Renal cortex interstitium (tissue), 11 donors: ENCODE data around the gene SLC38A3. TPM values are rescaled to one million over a fixed set of nuclear protein-coding genes. Genes with fewer than 3 reads are reported as not detected.

Experiments used
- DNase-seq, 11 donors: peaks; one replicate each; pipeline ENCODE4 v3.0.0-alpha.2; 2013; ENCODE audit warnings: low read depth in 9 of 11, low spot score in 4 of 11; ENCODE audit errors: extremely low read depth in 1 of 11
- polyA plus RNA-seq, 3 donors: library from polyadenylated mRNA; unstranded; fragments of 120-200 nt; gene quantifications; one replicate each; pipeline ENCODE4 v1.2.1, GENCODE V29; 2013; ENCODE audit not compliant: insufficient read length in 3 of 3

The SLC38A3 gene
- polyA plus RNA-seq, 3 donors: 7.2 to 7.3 (median 7.2) TPM

DNA sequence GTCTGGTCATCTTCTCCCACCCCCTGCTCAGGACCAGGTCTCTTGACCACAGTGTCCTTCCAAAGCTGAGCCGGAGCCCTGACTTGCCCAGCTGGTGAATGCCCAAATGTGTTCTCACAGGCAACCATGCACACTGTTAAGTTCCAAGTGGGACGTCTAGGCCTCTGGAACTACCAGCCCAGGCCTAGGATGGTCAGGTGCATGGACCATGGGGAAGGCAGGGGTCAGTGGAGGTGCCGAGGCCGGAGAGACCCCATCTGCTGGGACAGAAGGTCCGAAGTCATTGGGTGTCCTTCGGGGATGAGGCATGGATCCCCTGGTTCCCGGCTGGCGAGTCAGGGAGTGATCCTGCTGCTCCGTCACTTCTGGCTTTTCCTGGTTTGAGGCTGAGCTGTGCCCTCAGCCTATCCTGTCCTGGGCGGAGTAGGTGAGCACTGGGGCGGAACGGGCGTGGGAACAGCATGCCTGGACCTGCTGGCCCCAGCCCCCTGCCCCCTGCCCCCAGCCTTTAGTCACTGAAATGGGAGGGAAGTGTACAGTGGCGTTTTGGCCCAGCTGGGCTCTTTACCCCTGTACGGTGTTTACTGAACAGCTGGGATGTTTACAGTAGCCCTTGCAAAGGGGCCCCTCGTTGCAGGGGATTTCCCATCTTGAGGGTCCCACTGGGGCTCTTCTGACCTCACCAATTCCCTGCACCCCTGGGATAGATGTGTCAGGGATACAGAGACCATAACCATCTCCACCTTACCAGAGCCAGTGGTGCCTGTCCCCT, 37.8 kb upstream of the SLC38A3 start:
- DNase-seq: no peak

DNA sequence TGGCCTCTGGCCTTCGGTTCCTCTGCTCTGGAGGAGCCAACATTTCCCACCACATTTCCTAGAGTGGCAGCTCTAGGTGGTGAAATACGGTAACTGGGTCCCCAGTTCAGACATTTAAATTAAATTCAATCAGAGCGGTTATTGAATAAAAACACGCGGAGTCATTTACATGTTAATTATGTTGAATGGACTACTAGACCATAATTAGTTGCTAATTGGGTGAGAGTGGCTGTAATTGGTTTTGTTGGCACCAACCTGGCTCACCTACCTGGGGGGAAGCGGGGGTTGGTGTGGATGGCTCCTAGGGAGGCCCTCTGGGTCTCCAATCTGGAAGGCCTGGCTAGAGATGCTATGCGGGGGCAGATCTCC, 37.2 kb upstream of the SLC38A3 start:
- no peak for DNase-seq

DNA sequence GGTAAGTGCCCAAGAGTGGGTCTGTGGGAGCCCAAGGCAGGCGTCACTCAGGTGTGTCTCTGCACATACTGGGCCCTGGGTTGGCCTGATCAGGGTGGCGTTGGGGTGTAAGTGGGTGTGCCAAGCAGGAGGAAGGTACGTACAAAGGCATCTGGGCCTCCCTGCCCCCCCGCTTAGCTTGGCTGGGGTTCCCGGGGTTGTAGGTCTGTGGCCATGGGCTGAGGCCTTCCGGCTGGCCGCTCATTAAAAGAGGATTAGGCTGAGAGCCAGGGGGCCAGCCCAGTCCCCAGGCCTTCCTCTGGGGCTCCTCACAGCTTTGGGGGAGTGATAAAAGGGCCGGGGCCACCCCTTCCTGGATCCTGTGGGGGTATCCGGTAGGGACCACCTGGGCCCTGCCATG, 36.7 kb upstream of the SLC38A3 start:
- DNase-seq: no peak

DNA sequence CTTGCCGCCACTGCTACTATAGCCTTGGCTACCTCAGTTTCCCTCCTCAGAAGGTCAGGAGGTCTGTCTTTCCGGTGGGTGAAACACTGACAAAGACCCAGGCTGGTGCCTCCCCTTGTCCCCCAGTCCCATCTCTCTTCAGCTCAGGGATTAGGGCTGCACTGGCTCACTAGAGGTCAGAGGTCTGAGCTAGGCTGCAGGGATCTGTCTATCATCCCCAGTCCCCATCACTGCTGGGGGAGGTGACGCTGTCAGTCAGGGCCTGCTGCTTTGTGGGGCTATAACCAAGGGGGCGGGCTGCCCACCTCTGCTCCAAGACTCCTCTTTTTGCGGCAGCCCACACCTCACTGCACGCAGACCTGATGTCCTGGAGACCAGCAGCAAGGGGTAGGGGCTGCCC, 36.3 kb upstream of the SLC38A3 start:
- DNase-seq: no peak

DNA sequence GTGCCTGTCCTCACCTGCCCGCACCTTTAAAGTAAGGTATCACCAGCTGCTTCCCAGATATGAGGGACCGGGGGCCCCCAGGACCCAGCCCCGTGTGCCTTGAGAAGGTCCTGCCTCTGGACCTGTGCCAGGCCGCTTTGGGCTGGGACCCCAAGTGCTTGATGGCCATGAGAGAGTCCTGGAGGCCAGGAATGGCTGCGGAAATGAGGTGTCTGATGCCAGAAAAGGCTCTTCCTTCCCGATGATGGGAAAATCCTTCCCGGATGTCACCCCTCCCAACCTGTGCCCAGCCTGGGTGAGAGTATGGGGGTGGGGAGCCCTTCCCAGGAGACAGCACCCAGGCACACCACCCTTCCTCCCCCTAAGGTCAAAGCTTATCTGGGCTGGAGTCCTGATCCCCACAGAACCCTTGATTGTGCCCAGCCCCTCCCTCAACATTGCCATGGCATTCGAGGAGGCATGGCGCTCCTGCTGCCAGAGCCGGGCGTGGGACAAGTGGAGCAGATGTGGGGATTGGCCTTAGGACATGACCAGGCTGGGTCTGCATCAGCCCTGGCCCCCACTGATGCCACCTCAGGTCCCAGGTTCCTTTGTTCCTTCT, 35.7 kb upstream of the SLC38A3 start:
- DNase-seq: no peak

DNA sequence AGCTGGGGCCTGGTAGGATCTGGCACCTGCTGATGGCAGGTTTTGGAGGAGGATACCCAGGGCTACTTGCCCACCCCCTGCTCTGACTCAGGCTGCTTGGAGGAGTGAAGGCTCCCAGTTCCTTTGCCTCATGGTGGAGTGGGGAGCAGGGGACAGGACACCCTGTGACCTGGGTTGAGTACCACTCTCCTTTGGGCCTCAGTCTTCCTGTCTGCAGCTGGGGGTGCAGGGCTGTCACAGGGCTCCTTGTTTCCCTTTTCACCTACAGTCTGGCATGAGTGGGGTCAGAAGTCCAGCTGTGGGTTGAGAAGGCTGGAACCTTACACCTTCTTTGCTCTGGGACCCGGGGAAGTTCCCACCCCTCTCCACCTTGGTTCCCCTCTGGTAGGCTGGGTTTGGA, 35.2 kb upstream of the SLC38A3 start:
- no peak for DNase-seq

DNA sequence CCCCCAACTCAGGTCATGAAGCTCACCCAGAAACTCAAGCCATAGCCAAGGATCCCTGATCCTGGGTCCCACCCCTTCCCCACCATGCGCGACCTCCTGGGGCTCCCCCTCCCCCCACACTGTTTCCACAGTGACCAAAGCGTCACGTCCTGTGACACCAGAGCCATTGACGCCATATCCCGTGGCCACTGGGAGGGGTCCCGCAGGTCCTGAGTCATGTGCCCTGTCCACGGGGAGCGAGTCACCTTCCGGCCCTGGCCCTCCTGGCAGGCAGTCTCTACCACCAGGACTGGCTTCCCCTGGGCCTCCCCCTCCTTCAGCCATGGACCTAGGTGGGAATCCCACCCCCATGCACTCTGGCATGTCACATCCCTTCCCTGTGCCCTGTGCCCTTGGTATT, 34.4 kb upstream of the SLC38A3 start:
- no peak for DNase-seq

DNA sequence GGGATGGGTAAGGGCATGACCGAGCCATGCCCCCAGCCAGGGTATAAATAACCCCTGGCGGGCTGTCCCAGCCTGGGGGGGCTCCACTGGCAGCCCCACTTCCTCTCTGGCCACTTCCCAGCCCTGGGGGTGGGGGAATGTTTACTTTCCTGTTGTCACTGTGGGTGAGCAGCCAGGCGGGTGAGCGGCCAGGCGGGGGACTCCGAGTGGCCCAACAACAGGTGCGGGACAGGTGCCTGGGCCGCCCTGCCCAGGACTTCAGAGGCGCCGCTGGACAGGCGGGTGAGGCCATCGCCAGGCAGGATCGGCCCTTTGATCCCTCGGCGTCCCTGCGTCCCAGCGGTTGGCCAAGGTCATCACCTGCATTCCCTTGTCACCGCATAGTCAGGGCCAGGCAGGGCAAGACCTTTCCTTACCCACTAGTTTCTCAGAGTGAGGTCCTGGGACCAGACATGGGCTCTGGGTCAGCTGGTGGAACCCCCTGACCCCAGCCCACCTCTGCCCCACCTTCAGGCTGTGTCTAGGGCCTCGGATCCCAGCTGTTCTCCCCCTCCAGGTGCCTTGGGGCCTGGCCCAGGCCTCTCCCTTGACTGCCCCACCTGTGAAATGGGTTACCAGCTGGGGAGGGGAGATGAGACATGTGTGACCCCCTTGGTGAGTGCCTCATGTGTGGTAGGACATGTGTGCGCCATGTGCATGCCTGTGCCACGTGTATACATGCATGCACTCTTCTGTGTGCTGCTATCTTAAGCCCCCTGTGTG, 33.4 kb upstream of the SLC38A3 start:
- DNase-seq: no peak

DNA sequence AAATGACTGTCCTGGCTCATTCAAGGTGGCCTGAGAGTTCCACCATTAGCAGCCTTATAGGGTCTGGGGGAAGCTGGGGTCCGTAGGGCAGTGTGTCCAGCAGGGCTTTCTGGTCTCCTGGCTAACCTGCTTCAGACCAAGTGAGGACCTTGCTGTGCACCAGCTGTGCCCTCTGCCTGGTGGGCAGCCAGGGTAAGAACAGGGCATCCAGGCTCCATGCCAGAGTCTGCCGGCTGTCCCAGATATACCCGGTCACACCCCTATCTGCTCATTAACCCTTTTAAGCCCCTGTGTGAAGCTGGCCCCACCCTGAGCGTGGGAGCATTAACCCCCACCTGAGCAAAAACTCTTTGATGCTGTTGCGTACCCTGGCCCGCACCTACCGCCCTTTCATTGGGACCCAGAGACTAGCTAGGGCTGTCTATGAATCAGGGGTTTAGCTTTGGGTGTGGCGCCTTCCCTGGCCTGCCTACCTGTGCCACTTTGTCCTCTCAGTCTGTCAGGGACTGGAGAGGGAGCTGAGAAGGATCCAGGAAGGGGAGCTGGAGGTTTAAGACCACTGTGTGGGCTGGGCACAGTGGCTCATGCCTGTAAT, 32.3 kb upstream of the SLC38A3 start:
- DNase-seq: no peak

DNA sequence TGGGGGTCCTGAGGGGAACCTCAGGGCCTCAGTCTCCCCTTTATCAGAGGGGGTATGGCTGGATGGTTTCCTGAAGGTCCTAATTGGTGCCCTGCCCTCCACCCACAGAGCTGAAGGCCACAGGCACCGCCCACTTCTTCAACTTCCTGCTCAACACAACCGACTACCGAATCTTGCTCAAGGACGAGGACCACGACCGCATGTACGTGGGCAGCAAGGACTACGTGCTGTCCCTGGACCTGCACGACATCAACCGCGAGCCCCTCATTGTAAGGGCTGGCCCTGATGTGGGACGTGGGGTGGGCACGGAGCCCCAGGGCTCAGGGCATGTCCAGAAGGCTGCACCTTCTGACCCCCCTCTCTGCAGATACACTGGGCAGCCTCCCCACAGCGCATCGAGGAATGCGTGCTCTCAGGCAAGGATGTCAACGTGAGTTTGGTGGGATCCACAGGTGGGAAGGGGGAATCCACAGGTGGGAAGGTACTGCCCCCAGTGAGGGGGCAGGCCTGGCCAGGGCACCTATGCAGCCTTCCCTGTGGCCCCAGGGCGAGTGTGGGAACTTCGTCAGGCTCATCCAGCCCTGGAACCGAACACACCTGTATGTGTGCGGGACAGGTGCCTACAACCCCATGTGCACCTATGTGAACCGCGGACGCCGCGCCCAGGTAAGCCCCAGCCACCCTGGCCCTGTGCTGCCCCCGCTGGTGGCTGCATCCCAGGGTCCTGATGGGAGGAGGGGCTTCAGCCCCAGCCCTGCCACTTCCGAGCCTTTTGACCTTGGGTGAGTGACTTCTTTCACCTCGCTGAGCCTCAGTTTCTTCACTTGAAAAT, 31.2 kb upstream of the SLC38A3 start:
- DNase-seq: no peak

DNA sequence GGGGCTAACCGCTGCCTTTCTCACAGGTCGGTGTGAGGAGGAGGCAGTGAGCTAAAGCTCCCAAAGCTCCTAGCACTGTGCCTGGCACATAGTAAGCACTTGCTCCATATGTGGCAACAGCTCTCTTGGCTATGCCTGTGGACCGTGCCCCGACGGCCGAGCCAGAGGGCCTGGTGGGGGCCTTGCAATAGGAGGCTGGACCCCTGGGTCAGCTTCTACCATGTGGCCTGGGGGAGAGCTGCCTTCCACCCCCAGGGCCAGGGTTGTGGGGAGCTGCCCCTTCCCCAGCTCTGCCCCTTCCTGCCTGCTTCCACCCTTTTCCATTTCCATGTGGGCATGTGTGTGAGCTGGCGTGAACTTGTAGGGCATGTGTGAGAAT, 30.6 kb upstream of the SLC38A3 start:
- DNase-seq: no peak

DNA sequence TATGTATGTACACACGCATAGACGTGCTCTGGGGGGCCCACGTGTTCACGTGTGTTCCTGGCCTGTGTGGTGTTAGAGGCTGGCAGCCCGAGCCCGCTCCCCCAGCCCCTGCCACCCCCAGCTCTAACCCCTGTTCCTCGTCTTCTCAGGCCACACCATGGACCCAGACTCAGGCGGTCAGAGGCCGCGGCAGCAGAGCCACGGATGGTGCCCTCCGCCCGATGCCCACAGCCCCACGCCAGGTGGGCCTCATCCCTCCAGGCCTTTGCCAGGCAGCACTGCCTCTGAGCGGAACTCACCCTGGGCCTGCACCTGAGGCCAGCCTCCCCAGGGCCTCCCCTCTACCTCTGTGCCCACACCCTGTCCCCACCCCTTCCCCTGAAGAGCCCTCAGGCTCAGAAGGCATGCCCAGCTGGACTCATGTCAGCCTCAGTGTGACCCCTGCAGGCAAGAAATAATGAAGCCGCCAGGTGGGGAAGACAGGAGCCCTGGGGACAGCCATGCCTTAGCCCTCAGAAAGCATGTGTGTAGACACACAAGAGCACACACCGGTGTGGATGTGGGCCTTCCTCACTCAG, 30.0 kb upstream of the SLC38A3 start:
- DNase-seq: no peak

DNA sequence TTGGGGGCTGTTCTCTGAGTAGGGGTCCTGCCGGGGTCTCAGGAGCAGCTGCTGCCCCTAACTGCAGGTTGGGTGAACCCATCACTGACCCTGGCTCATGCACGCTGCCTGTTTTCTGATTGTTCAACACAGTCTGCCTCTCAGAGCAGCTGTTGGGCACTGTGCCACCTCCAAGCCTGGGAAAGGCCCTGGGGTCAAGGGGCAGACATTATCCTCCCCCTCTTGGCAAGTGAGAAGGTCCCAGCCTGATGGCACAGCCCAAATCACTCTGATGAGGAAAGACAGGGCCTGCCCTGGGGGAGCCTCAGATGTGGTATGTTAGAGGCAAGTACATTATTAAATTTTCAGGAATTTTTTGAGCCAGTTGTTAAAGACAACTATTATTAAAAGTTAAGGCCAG, 27.7 kb upstream of the SLC38A3 start:
- DNase-seq: no peak

DNA sequence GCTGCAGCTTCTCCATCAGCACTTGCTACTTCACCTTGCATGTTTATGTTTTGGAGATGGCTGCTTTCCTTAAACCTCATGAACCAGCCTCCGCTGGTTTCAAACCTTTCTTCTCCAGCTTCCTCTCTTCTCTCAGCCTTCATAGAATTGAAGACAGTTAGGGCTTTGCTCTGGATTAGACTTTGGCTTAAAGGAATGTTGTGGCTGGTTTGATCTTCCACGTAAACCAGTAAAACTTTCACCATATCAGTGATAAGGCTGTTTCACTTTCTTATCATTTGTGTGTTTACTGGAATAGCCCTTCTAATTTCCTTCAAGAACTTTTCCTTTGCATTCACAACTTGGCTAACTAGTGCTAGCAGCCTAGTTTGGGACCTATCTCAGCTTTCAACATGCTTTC, 25.4 kb upstream of the SLC38A3 start:
- no peak for DNase-seq

DNA sequence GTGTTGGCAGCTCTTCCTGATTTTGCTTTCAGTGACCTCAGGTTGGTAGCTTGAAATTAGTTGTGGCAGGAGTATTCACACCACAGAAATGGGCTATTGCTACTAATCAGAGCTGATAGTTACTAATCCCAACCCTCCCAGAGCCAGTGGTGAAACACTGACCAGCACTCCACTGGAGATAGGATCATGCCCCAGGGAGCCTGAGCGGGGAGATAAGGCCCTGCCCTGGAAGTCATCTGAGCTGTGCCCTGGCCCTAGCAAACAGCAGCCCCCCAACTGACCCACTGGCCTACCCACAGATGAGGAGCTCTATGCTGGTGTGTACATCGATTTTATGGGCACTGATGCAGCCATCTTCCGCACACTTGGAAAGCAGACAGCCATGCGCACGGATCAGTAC, 23.1 kb upstream of the SLC38A3 start:
- DNase-seq: no peak

DNA sequence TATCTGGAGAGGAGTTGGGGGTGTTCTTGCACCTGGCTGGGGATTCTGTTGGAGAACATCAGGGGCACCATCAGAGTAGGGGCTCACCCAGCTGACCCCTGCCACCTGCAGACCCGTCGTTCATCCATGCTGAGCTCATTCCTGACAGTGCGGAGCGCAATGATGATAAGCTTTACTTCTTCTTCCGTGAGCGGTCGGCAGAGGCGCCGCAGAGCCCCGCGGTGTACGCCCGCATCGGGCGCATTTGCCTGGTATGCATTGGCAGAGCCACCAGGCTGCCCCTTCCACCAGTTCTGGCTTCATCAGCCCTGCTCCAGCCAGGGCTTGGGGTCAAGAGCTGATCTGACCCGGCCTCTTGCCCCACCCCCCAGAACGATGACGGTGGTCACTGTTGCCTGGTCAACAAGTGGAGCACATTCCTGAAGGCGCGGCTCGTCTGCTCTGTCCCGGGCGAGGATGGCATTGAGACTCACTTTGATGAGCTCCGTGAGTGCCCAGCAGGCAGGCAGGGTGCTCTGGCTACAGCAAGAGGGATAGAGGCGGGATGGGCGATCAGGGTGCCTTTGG, 22.5 kb upstream of the SLC38A3 start:
- no peak for DNase-seq

DNA sequence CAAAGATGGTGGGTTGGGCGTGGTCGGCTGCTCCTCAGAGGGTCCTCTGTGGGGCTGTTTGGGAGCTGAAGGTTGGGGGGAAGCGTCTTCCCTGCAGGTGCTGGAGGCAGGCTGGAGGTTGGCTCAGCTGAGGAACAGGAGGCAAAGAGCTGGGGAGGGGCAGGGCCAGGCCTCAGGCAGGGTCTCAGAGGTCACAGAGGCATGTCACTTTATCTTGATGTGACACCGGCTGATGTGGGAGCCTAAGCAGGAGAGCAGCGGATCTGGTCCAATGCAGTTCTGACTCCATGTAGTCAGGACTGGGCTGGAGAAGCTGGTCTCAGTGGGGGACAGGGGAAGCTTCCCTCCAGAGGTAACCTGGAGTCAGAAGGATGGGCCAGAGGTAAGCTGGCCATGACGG, 21.3 kb upstream of the SLC38A3 start:
- DNase-seq: no peak

DNA sequence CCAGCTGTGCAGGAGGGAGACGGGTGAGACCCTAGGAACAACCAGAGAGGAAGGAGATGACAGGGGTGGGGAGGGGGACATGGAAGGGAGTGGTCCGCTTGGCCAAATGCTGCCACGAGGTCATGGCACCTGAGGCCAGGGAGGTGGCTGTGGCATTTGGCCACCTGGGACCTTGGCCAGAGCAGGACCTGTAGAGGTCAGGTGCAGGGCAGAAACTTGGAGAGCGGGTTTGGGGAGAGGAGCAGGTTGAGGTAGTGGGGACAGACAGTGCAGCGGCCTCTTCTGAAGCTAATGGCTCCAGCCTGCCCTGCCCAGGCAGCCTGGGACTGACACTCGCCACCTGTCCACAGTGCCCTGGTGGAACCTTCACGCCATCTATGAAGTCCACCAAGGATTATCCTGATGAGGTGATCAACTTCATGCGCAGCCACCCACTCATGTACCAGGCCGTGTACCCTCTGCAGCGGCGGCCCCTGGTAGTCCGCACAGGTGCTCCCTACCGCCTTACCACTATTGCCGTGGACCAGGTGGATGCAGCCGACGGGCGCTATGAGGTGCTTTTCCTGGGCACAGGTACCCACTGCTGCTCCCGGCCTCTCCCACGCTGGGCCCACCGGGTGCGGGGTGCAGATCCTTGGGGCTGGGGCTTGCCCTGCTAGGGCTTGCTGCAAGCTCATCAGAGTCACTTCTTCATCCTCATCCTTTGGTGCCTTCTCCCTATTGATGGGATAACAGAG, 20.7 kb upstream of the SLC38A3 start:
- DNase-seq: no peak
